GM21381 (cell line): Measurements from ENCODE around the gene OR7C2.
"Not testable (repeated sequence)": the region's sequence is repeated elsewhere in the genome, so short reads cannot be mapped to it uniquely, and the experiment has no call there.

Source experiments
- ATAC-seq: cut with Tn5 transposase; IDR thresholded peaks from one replicate; pipeline ENCODE4 v1.9.1; 2021; ENCODE audit warnings: mild to moderate bottlenecking, moderate library complexity; ENCODE audit not compliant: unreplicated experiment

Gene OR7C2

DNA sequence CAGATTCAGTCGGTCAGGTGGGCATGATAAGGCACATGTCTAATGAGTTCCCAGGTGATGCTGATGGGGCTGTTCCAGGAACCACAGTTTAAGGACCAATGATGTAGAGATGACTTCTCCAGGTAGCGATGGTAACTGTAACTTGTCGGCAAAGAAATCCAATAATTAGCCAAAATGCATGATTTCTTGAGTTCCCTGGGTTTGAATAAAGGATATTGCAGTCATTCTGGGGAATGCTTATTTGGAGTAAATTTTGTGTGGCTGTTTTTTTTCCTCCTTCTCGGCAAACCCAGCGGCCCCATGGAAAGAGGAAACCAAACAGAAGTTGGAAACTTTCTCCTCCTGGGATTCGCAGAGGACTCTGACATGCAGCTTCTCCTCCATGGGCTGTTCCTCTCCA lies at the start of gene OR7C2:
TSS of gene OR7C2 (plus strand) at position 301 of the 400 bp plus-strand sequence. CDS start at position 301, 0 bp downstream.
- ATAC-seq: no peak

DNA sequence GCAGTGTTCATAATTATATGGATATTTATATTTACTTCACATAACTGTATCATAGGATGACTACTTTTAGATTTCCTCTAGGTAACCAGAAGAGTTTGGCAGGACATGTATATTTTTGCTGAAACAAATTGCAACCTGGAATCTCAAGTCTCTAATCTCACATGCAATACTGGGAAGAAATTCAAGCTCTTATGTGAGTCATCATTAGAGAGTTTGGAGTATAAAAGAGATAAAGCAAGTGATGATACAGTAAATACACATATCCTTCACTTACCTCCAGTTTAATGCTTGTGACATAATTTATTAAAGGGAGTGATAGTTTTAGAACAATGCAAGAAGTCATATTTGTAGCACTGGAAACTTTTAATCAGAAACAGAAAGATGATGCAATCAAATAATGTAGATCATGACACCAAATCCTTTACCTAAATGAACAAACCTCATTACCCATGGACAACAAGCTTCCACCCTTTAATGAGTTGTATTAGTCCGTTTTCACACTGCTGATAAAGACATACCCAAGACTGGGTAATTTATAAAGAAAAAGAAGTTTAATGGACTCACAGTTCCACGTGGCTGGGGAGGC lies 39.5 kb upstream of the OR7C2 start:
- ATAC-seq: no peak

DNA sequence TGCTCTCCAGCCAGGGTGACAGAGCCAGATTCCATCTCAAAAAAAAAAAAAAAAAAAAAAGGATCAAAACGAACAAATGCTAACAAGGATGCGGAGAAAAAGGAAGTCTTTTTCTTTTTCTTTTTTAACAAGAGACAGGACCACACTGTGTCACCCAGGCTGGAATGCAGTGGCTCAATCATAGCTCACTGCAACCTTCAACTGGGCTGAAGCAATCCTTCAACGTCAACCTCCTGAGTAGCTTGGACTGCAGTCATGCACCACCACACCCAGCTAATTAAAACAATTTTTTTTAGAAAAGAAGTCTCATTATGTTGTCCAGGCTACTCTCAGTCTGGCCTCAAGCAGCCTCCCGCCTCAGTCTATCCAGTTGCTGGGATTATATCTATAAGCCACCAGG lies 34.6 kb upstream of the OR7C2 start:
- ATAC-seq: no peak

DNA sequence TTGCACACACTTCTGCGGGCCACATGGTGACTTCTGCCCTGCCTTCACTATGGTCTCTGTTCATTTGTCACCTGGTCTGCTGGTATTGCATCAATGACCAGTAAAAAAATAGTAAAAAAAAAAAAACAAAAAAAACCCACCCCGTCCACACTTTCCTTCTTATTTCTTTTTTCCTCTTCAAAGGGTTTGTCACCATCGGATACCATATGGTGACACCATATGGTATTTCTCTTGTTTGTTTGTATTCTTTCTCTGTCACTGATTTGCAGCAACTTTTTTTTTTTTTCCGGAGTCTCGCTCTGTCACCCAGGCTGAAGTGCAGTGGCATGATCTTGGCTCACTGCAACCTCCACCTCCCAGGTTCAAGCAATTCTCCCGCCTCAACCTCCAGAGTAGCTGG lies 26.2 kb upstream of the OR7C2 start:
- ATAC-seq: no peak

DNA sequence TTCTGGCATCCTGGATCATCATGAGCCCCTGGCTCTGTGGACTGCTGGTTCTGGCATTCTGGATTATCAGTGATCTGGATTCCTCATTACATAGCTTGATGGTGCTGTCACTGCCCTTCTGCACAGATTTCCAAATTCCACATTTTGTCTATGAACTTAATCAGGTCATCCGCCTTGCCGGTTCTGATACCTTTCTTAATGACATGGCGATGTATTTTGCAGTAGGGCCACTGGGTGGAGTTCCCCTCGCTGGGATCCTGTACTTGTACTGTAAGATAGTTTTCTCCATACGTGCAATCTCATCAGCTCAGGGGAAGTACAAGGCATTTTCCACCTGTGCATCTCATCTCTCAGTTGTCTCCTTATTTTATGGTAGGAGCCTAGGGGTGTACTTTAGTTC lies 24.4 kb upstream of the OR7C2 start:
- no peak for ATAC-seq

DNA sequence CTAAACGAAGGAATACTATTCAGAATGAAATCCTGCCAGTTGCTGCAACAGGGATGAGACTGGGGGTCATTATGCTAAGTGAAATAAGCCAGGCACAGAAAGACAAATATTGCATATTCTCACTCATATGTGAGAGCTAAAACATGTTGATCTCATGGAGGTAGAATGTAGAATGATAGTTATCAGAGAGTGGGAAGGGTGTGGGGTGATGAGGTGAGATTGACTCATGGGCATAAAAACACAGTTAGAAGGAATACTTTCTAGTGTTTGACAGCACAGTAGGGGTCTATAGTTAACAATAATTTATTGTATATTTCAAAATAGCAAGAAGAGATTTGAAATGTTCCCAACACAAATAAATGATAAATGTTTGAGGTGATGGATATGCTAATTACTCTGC lies 7.8 kb upstream of the OR7C2 start:
- ATAC-seq: no peak

DNA sequence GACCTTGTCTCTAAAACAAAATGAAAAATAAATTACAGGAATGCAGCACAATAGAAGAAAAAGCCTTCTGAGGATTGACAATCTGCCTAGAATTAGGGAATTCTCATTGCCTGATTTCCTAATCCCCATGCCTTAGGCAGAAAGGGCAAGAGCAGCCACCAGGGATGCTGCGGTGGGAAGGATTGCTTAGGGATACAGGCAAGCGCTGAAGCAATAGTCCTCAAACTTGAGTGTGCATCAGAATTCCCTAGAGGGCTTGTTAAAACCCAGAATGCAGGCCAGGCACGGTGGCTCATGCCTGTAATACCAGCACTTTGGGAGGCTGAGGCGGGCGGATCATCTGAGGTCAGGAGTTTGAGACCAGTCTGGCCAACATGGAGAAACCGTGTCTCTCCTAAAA lies 1.0 kb upstream of the OR7C2 start:
- no peak for ATAC-seq

DNA sequence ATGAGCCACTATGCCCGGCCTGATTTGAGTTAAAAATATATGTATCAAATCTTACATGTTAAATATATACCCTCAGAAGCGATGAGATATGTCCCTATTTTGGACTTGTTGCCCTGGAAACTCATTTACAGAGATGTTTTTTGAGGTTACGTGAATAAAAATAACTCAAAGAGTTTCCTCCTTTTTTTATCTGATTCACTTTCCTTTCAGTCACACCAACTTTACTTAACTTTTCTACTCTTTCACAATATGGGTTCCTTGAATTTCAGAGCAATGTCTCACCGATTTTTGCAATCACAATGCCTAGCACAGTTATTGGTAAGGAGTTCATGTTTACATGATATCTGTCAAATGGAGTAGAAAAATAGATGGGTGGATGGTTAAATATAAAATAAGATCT lies 2.3 kb downstream of the OR7C2 start:
- ATAC-seq: no peak

DNA sequence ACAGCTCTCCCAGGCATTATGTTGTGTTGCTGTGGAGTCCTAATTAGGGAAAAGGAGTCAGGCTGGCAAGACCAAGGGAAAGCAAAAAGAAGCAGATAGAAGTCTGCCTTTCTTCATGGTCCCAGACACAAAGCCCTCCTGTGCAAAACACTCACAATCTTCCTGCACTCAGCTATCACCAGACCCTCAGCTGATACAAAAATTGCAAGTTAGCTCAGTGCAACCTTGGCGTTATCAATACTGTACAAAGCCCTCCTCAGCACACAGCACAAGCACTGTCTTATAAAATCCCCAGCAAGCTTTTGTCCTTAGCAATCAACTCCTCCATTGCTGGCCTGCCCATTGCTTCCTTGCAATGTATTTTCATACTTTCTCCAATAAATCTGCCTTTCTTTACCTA lies 3.2 kb downstream of the OR7C2 start:
- ATAC-seq: no peak

DNA sequence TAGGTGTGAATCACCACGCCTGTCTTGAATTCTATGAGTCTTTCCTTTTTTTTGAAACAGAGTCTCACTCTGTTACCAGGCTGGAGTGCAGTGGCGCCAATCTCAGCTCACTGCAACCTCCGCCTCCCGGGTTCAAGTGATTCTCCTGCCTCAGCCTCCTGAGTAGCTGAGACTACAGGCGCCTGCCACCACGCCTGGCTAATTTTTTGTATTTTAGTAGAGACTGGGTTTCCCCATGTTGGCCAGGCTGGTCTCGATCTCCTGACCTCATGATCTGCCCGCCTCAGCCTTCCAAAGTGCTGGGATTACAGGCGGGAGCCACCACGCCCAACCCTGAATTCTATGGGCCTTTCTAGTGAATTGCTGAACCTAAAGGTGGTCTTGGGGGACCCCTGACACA lies 8.1 kb downstream of the OR7C2 start:
- not testable (repeated sequence) for ATAC-seq

DNA sequence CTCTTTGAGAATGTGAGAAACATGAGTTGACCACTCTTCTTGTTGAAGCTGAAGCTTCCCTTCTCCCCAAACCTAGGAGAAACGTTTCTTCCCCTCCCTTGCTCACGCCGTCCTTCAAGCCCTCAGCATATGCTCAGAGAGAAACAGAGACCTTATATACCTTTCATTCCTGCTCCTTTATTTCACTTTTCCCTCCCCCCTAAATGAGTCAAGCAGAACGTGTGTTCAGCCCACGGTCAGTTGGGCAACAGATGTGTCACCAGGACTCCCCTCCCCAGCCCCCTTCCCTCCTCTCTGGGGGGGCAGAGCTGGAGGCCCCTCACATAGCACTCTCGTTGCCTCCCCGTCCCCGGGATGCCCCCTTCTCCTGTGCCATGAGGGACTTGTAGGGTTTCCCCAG lies 8.6 kb downstream of the OR7C2 start:
- no peak for ATAC-seq

DNA sequence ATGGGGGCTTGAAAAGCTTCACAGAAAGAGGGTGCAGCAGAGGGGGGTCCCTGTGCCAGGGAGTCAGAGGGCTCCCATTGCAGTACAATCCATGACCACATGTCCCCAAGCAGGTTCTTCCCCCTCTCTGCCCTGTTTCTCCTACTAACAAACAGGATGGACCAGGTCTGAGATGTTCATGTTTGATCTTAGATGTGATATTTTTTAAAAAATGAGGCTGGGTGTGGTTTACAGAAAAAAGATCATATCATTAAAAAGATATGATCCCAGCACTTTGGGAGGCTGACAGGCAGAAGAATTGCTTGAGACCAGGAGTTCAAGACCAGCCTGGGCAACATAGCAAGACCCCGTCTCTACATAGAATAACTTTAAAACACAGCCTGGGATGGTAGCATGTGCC lies 9.1 kb downstream of the OR7C2 start:
- ATAC-seq: no peak

DNA sequence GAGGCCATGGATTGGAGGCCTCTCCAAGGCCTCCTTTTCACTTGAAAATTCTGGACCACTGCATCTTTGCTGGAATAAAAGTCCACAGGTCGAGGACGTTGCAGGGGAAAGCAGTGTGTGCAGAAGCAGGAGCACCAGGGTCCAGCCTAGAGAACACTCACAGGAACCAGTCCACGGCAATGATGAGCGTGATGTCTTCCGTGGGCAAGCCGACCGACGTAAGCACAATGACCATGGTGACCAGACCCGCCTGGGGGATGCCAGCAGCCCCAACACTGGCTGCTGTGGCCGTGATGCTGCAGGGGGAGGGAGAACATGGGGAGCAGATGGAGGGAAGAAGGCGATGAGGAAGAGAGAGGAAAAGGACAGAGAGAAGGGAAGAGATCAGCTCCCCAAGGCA lies 11.5 kb downstream of the OR7C2 start:
- no peak for ATAC-seq

DNA sequence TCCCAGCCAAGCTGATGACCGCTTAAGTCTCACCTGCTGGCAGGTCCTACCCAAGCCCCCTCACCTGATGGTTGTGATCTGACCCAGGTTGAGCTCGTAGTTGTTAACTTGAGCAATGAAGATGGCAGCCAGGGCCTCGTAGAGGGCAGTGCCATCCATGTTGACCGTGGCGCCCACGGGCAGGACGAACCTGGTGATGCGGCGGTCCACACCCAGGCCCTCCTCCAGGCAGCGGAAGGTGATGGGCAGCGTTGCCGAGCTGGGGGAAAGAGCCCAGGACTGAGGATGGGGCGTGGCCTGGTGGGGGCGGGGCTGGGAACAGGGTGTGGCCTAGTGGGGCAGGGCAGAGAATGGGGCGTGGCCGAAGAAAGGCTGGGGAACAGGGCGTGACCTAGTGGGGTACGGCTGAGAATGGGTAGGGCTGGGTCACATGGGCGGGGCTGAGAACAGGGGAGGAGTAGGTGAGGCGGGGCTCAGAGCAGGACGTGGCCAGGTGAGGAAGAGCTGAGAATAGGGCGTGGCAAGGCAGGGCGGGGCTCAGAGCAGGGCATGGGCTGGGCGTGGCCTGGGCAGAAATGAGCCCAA lies 12.9 kb downstream of the OR7C2 start:
- ATAC-seq: no peak

DNA sequence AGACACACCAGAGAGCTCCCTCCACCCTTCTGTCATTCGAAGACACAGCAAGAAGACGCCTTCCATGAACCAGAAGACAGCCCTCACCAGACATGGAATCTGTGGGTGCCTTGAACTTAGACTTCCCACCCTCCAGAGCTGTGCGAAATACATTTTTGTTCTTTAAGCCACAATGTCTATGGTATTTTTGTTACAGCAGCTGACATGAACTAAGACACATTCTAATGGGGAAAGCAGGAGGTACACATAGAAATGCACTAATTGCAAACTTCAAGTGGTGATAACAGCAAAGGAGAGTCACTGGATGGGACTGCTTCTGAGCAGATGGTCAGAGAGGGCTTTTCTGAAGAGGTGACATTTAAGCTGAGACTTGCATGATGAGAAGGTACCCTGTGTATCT lies 16.2 kb downstream of the OR7C2 start:
- ATAC-seq: no peak

DNA sequence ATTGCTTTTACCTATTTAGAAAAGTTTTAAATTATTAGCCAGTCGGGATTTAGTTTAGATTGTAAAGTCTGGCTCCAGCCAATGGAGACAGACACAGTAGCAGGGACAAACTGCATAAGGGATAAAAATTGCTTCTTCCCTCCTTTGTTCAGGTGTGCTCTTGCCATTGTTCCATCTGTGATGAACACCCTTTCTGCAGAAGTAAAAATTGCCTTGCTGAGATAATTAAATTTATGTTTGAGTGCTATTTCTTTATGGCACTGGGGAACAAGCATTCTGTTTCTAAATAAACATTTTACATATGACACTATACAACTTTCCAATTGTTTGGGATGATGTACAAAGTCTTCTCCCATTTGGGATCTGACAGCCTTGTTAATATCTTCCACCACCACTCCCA lies 18.0 kb downstream of the OR7C2 start:
- no peak for ATAC-seq

DNA sequence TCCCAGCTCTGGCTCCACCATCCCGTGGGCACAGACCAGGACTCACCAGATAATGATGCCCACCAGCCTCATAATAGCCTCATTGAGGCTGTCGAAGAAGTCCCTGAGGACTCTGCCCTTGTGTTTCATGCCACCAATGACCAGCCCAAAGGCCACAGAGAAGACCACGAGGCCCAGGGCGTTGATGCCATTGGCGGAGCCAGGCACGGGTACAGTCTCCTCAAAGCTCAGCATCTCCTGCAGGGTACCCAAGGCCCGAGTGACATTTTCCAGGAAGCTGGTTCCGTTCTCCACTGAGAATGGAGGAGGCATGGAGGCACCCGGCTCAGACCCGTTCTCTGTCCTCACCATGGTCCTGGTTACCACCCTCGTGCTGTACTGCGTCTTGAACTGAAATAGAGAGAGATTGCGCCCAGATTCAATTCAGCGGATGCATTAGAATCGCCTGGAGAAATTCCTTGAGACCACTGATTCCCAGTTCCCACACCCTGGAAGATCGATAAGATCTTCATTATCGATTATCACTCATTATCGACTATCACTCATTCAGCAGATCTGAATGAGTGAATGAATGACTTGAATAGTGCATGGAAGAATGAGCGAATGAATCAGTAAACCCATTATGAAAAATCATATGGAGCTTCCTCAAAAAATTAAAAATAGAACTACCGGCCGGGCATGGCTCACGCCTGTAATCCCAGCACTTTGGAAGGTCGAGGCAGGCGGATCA lies 20.8 kb downstream of the OR7C2 start:
- no peak for ATAC-seq

DNA sequence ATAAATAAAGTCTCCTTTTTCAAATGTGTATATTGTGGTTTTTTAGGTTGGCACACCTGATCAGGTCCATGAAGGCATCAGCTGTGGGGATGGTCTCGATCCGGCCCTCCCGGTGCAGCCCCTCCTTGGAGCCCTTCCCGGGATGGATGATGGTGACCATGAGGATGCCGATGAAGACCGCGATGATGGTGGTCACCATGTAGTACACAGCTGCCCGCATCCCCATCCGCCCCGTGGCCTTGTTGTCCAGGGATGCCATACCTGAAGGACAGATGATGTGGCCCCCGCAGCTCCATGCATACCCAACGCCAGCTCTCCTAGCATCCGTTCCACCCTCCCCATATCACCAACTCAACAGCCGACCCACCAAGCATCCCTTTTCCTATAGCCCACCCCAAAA lies 27.0 kb downstream of the OR7C2 start:
- ATAC-seq: no peak

DNA sequence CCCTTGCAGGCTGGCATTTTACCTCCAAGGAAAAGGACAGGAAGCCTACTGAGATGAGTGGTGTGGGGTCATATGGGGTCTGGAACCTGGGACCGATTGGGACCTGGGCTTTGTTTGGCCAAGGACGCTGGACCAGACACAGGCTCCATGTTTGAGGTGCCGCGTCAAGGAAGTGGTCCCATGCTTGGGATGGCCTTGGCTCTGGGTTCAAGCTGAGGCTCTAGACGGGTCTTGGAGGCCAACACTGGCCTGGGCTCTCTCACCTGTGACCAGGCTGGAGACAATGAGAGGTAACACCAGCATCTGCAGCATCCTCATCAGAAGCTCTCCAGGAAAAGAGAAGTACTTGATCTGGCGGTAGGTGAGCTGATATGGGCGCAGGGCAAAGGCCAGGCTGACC lies 30.2 kb downstream of the OR7C2 start:
- no peak for ATAC-seq

DNA sequence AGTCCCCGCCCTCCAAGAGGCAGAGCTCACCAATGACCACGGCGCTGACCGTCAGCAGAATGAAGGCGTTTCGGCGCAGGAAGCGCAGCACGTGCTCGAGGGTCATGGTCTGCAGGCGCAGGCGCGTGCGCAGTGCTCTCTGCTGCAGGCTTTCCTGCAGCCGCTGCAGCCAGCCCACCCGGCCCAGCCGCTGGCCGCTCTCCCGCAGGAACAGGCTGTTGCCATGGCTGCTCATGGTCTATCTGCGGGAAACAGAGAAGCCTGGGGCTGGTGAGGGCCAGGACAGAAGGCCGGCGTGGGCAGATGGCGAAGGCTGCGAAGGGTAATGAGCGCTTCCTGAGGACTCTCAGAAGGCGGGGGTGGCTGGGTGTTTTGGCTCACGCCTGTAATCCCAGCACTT lies 31.4 kb downstream of the OR7C2 start:
- ATAC-seq: no peak

DNA sequence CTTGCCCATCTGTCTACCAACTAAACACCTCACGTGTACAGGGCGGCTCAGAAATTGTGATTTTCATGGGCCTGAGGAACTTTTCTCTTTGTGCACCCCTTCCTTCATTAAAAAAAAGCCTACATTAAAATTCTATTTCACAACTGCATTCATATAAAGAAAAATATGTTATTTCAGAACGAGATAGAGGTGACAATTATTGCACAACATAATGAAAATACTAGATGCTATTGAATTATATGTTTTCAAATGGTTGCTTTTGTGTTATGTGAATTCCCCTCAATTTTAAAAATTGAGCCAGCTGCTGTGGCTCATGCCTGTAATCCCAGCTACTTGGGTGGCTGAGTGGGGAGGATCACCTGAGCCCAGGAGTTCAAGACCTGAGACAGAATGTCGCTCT lies 33.2 kb downstream of the OR7C2 start:
- ATAC-seq: no peak

DNA sequence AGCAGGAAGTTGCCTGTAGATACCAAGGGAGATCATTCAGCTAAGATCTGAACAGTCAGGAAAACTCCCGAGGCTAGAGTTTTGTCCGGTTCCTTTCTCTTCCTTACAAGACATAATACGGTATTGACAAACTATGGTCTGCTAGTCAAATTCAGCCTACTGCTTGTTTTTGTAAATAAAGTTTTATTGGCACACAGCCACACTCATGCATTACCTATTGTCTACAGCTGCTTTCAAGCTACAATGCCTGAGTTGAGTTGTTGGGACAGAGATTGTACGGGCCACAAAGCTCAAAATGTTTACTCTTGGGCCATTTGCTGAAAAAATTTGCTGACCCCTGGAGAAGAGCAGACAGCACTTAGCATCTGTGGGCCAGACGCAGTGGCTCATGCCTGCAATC lies 35.8 kb downstream of the OR7C2 start:
- ATAC-seq: no peak
